Astrocyte of the cerebellum (primary cell): ENCODE measurements around the gene NKD2.

ENCODE experiments used
- DNase-seq: peaks from one replicate; pipeline ENCODE4 v3.0.0-alpha.2; 2011; ENCODE audit warnings: low read depth
- H3K4me3 ChIP-seq: 2 replicates; pipeline ENCODE4 v1.5.1; 2011; ENCODE audit warnings: mild to moderate bottlenecking, low read depth, low read length, moderate library complexity
- in situ Hi-C: cut with HindIII; loops from 2 replicates; pipeline ENCODE4 v1.10.0; 2017; ENCODE audit warnings: low sequenced_read_pairs
- TF ChIP-seq, protein P1 (sequence below): IDR thresholded peaks from 2 replicates; pipeline ENCODE4 v1.5.1; 2012; ENCODE audit warnings: low read length, low read depth, moderate library complexity, mild to moderate bottlenecking; ENCODE audit errors: missing control alignments

Gene NKD2

DNA sequence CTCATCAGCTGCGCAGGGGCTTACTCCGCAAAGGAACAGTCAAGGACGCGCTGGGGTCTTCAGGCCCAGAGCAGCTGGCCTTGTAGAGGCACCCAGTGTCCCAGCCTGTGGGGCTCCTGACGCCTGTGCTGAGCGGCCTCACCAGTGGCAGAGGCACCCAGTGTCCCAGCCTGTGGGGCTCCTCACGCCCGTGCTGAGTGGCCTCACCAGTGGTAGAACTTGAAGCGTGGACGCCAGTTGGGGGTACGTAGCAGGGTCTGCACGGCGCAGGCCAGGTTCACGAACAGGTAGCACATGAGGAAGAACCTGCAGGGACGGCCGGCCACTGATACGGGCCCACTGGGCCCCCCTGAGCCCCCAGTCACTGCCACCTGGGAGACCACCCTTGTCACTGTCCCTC, 67.3 kb downstream of the NKD2 start:
- TF ChIP-seq, protein P1, sequence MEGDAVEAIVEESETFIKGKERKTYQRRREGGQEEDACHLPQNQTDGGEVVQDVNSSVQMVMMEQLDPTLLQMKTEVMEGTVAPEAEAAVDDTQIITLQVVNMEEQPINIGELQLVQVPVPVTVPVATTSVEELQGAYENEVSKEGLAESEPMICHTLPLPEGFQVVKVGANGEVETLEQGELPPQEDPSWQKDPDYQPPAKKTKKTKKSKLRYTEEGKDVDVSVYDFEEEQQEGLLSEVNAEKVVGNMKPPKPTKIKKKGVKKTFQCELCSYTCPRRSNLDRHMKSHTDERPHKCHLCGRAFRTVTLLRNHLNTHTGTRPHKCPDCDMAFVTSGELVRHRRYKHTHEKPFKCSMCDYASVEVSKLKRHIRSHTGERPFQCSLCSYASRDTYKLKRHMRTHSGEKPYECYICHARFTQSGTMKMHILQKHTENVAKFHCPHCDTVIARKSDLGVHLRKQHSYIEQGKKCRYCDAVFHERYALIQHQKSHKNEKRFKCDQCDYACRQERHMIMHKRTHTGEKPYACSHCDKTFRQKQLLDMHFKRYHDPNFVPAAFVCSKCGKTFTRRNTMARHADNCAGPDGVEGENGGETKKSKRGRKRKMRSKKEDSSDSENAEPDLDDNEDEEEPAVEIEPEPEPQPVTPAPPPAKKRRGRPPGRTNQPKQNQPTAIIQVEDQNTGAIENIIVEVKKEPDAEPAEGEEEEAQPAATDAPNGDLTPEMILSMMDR = no peak
- in situ Hi-C loops = no loop called here
- no peak for DNase-seq
- no peak overlapping the region for H3K4me3 ChIP-seq

DNA sequence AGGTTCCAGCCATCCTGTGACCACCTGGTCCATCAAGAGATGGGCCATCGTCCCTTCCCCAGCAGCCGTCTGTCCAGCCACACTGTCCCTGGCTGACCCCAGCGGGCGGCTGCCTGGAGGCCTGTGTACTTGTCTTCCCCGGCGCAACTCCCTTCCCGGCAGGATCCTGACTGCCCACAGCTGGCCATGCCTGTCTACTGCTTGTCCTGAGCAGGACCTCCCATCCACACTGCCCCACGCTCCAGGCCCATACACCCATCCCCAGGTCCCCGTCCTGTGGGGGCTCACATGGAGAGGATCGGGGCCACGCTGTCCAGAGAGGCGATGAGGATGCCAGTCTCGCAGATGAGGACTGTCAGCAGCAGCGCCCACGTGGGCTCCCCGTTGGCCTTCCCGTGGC, 67.8 kb downstream of the NKD2 start:
- in situ Hi-C loops = no loop called here
- no peak for DNase-seq
- TF ChIP-seq, protein P1 = no peak
- H3K4me3 ChIP-seq = no peak overlapping the region

DNA sequence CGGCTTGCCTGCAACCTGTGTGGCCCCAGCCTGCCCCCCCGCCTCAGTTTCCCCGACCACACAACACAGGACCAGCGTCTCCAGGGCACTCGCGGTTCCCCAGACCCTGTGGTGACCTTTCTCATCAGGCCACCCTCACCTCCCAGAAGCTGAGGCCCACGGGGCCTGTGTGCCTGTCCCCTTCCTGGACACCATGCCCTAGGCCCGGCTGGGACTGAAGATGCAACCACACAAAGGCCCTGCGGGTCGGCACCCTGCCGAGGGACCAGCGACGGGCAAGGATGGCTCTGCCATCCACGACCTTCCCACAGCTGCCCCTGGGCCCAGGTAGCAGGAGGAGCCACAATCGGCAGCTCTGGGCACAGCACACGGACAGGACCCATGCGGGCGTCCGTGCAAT, 68.4 kb downstream of the NKD2 start:
- in situ Hi-C loops = no loop called here
- no peak overlapping the region for H3K4me3 ChIP-seq
- TF ChIP-seq, protein P1 = no peak
- no peak for DNase-seq

DNA sequence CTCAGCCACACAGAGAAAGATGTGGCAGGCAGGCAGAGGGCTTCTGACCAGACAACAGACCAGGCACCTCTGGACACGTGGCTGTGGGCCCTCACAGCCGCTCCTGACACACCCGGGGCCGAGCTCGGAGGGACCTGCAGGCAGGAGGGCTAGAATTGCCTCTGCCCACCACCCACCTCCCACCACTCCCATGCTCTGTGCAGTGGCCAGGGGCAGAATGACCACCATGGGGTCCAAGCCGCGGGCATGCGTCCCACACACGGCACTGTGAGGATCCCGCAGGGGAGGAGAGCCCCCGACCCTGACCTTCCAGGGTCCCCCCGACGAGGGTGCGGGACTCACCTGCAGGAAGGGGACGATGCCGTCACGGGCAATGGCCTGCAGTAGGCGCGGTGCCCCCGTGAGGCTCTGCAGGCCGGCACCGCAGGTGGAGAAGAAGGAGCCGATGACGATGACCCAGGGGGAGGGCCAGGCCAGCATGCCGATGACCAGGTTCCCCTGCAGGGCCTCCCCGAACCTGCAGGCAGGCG, 69.0 kb downstream of the NKD2 start:
- no peak overlapping the region for H3K4me3 ChIP-seq
- in situ Hi-C loops = no loop called here

DNA sequence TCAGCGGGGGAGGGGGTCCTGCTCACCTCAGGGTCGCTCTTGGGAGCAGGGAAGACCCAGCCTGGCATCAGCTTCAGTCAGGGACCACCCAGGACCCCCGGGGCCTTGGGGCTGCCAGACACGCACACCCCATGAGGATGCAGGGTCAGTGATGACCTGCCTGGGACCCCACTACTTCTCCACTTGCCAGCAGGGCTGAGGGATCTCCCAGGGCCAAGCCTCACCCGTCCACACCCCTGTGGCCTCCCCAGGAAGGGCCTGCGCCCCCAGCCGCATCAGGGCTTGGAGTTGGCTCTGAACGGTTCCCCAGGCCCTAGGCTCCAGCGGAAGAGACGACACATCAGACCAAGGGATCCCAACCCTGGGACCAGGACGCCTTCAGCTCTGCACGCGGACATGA, 69.6 kb downstream of the NKD2 start:
- in situ Hi-C loops = no loop called here
- no peak for DNase-seq
- TF ChIP-seq, protein P1 = no peak
- no peak overlapping the region for H3K4me3 ChIP-seq

More for the DNA sequence above, 69.0 kb downstream of the NKD2 start:
- no peak for DNase-seq
- TF ChIP-seq, protein P1 = no peak

DNA sequence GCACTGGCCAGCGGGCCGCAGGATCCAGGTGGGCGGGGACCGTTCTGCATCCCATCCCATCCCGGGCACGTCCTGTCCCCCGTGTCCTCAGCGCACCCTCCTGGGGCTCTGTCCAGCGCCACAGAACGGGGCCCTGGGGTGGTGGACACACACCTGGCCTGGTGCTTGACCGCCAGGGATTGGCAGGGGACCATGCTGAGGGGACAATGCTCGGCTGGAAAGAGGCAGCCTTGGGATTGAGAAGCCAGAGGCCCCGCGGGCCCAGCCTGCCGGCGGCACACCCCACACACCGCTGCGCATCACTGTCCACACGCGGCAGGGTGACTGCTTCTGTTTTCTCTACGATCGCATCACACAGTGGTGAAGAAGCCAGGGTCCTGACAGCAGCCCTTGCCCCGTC, 70.2 kb downstream of the NKD2 start:
- H3K4me3 ChIP-seq = no peak overlapping the region
- in situ Hi-C loops = no loop called here
- TF ChIP-seq, protein P1 = no peak
- no peak for DNase-seq

DNA sequence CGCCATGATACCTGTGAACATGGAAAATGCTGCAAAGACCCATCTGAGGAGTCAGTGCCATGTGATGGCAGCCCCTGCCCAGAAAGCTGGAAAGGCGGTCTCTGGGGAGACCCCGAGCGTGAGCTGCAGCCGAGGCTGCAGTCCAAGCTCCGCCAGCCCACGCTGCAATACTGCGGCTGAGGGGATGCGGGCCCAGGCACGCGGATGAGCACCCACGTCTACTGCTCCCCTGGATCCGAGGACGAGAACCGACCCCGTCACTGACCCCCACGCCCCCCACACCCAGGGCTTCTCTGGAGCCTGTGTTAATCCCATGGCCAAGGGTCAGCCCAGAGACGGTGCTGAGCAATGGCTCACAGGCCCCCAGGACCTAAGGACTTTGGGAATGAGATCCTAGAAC, 70.9 kb downstream of the NKD2 start:
- DNase-seq = no peak
- TF ChIP-seq, protein P1 = no peak
- in situ Hi-C loops = no loop called here
- H3K4me3 ChIP-seq = no peak overlapping the region
